ENCODE measurements around the gene GRM7.

DNA sequence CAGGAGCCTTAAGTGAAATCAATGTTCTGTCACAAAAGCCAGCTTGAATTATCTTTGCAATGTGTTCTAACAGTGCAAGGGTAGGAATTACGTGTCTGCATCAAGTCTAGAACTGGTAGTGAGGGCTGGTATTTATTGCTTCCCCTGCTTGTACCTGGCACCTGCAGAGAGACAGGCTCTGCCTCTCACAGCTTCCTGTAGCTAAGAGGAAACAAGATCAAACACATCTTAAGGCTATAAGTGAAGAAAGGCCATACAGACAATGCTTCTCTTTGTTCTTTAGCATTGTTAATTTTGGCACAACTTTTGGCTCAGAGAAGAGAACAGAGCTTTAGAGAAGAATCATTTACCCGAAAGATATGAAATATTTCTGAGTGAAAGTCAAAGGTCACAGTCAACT lies 479.9 kb downstream of the GRM7 start:
- TF ChIP-seq, protein P1, sequence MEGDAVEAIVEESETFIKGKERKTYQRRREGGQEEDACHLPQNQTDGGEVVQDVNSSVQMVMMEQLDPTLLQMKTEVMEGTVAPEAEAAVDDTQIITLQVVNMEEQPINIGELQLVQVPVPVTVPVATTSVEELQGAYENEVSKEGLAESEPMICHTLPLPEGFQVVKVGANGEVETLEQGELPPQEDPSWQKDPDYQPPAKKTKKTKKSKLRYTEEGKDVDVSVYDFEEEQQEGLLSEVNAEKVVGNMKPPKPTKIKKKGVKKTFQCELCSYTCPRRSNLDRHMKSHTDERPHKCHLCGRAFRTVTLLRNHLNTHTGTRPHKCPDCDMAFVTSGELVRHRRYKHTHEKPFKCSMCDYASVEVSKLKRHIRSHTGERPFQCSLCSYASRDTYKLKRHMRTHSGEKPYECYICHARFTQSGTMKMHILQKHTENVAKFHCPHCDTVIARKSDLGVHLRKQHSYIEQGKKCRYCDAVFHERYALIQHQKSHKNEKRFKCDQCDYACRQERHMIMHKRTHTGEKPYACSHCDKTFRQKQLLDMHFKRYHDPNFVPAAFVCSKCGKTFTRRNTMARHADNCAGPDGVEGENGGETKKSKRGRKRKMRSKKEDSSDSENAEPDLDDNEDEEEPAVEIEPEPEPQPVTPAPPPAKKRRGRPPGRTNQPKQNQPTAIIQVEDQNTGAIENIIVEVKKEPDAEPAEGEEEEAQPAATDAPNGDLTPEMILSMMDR (IDR thresholded peaks at IDR 0.05 in 8 of 11, conservative IDR thresholded peaks at IDR 0.05 in 3 of 11) = no peak
- TF ChIP-seq POLR2A (IDR thresholded peaks at IDR 0.05) = no peak
- no peak for TF ChIP-seq POLR2AphosphoS5 (IDR thresholded peaks at IDR 0.05)
